C4-2B (cell line): ENCODE measurements around the gene MUL1.

Source experiments
- H3K27ac ChIP-seq: fragments of 450-650 bp; 2 replicates; pipeline ENCODE4 v1.5.1; 2017
- ZFX ChIP-seq: fragments of 450-650 bp; IDR thresholded peaks from 2 replicates; pipeline ENCODE4 v1.6.1; 2017
- TF ChIP-seq, protein P1 (sequence below): fragments of 450-650 bp; conservative IDR thresholded peaks from 2 replicates; pipeline ENCODE4 v1.5.1; 2017; ENCODE audit warnings: mild to moderate bottlenecking

The MUL1 gene

GRCh38 chr1:20472121-20472520 lies 35.8 kb downstream of the MUL1 start:
- H3K27ac ChIP-seq: no peak overlapping the region
- TF ChIP-seq, protein P1, sequence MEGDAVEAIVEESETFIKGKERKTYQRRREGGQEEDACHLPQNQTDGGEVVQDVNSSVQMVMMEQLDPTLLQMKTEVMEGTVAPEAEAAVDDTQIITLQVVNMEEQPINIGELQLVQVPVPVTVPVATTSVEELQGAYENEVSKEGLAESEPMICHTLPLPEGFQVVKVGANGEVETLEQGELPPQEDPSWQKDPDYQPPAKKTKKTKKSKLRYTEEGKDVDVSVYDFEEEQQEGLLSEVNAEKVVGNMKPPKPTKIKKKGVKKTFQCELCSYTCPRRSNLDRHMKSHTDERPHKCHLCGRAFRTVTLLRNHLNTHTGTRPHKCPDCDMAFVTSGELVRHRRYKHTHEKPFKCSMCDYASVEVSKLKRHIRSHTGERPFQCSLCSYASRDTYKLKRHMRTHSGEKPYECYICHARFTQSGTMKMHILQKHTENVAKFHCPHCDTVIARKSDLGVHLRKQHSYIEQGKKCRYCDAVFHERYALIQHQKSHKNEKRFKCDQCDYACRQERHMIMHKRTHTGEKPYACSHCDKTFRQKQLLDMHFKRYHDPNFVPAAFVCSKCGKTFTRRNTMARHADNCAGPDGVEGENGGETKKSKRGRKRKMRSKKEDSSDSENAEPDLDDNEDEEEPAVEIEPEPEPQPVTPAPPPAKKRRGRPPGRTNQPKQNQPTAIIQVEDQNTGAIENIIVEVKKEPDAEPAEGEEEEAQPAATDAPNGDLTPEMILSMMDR: no peak
- TF ChIP-seq ZFX: no peak

DNA sequence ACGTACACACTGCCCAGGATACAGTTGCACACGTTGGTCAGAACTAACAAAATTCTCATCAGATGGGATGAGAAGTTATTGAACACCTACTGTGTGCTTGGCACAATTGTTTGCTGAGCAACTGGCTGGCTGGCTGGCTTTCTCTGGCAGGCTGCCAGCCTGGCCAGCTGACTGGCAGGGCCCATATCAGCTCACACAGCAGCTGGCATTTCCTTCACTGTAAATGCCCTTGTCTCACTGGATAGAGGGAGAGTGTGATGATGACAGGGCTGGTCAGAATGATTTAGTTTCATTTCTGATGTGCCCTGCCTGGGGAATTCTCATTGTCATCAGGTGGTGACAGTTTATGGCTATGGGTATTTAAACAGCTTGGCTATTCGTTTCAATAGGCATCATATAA lies 37.8 kb downstream of the MUL1 start:
- H3K27ac ChIP-seq: no peak overlapping the region
- TF ChIP-seq, protein P1: no peak
- TF ChIP-seq ZFX: no peak

GRCh38 chr1:20469406-20470076 lies 38.4 kb downstream of the MUL1 start:
- TF ChIP-seq ZFX: no peak
- TF ChIP-seq, protein P1: no peak
- H3K27ac ChIP-seq: no peak overlapping the region

DNA sequence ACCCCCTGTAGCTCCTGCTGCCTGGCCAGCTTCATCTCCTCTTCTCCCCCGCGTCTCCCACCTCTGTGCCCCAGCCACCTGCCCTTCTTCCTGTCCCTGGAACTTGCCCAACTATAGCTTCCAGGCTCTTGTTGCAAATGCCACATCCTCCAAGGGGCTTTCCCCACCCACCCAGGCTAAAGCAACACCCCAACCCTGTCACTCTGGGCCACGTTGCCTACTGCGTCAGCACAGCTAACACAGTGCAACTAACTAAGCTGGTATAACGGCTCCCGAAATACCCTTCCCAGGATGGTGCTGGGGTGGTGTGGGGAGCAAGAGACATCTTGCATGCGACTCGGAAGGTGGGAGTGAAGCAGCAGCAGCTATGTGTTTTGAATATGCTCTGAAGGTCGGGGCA lies 41.7 kb downstream of the MUL1 start:
- TF ChIP-seq, protein P1: no peak
- TF ChIP-seq ZFX: no peak
- H3K27ac ChIP-seq: no peak overlapping the region

DNA sequence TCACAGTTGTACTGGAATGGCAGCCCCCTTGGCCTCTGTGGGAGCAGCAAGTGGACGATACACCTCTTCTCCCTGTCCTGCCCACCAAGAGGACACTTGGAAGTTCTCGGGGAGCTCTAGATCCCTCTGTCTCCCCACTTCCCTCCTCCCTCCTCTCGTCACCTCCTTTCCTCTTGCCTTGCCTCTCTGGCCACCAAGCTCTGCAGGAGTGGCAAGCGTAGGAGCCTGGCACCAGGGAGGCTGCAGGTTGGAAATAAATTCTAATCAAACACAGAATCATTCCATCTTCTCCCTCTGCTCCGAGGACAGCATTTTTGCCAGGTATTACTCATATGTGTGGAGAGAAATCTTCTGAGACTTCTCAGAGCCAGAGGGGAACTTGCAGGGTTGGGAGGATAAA lies 42.8 kb downstream of the MUL1 start:
- H3K27ac ChIP-seq: no peak overlapping the region
- TF ChIP-seq, protein P1: no peak

DNA sequence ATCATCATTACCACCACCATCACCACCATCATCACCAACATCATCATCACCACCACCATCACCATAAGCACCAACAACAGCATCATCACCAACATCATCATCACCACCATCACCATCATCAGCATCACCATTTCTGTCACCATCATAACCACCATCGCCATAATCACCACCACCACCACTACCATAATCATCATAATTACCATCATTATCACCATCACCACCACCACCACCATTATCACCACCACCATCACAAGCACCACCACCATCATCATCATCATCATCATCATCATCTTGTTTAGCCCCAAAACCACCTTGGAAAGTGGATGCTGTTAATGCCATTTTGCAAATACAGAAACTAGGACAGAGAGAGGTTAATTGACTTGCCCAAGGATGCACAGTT lies 44.4 kb downstream of the MUL1 start:
- H3K27ac ChIP-seq: no peak overlapping the region
- no peak for TF ChIP-seq ZFX
- TF ChIP-seq, protein P1: no peak

DNA sequence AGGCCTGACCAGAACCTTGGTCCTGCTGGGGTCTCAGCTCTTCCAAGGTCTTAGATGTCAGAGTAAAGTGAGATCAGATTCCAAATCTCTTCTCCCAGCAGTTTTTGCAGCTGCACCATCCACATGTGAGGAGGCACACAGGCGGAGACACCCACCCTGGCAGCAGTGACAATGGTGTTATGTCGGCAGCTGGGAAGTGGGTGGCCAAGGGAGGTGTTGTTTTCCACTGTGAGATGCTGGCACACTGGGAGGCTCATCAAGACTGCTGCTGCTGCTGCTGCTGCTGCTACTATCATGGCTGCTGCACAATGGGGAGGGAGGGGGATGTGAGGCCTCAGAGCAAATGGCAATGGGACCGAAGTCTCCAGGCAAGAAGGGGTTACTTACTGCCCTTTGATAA lies 45.6 kb downstream of the MUL1 start:
- H3K27ac ChIP-seq: no peak overlapping the region

More for the DNA sequence above, 45.6 kb downstream of the MUL1 start:
- TF ChIP-seq ZFX: no peak
- TF ChIP-seq, protein P1: no peak
